Measurements from ENCODE around the gene RASGEF1C. TPM values are rescaled to one million over a fixed set of nuclear protein-coding genes. Genes with fewer than 3 reads are reported as not detected.

RASGEF1C gene
- total RNA-seq, 3 donors from 2014 or later: 0.73 TPM; not detected in 2

DNA sequence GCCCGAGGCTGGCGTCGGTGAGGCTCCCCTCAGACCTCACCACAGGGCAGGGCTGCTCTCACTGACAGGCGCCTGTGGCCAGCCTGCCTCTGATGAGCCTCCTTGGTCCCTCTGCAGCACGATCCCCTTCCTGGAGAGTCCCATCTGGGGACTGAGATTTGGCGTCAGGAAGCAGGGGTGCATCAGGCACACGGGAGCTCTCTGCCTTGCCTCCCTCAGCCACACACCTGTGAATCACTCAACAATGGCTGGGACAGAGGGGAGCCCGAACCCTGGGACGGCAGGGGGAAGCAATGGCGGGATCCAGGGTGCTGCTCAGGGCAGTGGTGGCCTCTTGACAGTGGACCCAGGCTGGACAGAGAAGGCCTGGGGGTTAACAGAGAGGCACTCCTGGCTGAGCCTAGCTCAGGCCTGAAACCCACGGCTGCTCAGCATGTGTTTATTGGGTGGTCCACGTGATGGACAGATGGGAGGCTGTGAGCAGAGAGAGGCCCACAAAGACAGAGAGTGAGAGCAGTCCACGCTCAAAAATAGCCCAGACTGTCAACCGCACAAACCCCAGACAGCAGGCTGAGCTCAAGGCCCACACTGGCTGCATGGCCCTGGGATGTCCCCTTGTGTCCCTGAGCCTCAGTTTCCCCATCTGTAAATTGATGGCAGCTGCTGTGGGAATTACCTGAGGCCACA lies 11.9 kb downstream of the RASGEF1C start:
- H3K27ac ChIP-seq: no peak overlapping the region
- intact Hi-C loops (cut with DNase I; ENCODE audit: low total_unique reads): no loop called here
- no peaks in the 10 kb centered on the region for H3K4me1 ChIP-seq
- no peaks in the 10 kb centered on the region for H3K9me3 ChIP-seq
- TF ChIP-seq POLR2AphosphoS5 (IDR thresholded peaks at IDR 0.05): no peak
- TF ChIP-seq CTCF (IDR thresholded peaks at IDR 0.05): no peak
- no peak for TF ChIP-seq POLR2A (IDR thresholded peaks at IDR 0.05)
- DNase-seq (ENCODE audit: low spot score in 2 of 2): no peak
- peaks cover 0 to 12% of the 10 kb centered on the region in 2 donors for H3K27me3 ChIP-seq
- no peak overlapping the region for H3K4me3 ChIP-seq
- H3K36me3 ChIP-seq: no peaks in the 10 kb centered on the region

GRCh38 chr5:180194410-180195345 lies 14.3 kb downstream of the RASGEF1C start:
- no peaks in the 10 kb centered on the region for H3K4me1 ChIP-seq
- H3K9me3 ChIP-seq: no peaks in the 10 kb centered on the region
- intact Hi-C loops (cut with DNase I; ENCODE audit: low total_unique reads): no loop called here
- no peak for TF ChIP-seq POLR2AphosphoS5 (IDR thresholded peaks at IDR 0.05)
- no peak for TF ChIP-seq POLR2A (IDR thresholded peaks at IDR 0.05)
- TF ChIP-seq CTCF (IDR thresholded peaks at IDR 0.05): no peak
- DNase-seq (ENCODE audit: low spot score in 2 of 2): no peak
- H3K4me3 ChIP-seq: no peak overlapping the region
- no peak overlapping the region for H3K27ac ChIP-seq
- H3K27me3 ChIP-seq: peaks cover 0 to 12% of the 10 kb centered on the region in 2 donors
- H3K36me3 ChIP-seq: no peaks in the 10 kb centered on the region

GRCh38 chr5:180193749-180194375 lies 15.1 kb downstream of the RASGEF1C start:
- intact Hi-C loops (cut with DNase I; ENCODE audit: low total_unique reads): loop anchor here (2.0 kb wide), 1 partner anchor 77 kb away; no protein-coding TSS in a partner anchor
- no peaks in the 10 kb centered on the region for H3K4me1 ChIP-seq
- H3K4me3 ChIP-seq: no peak overlapping the region
- peaks cover 0 to 8% of the 10 kb centered on the region in 2 donors for H3K27me3 ChIP-seq
- no peak for DNase-seq (ENCODE audit: low spot score in 2 of 2)
- H3K27ac ChIP-seq: no peak overlapping the region
- no peaks in the 10 kb centered on the region for H3K9me3 ChIP-seq
- H3K36me3 ChIP-seq: no peaks in the 10 kb centered on the region
- no peak for TF ChIP-seq POLR2AphosphoS5 (IDR thresholded peaks at IDR 0.05)
- no peak for TF ChIP-seq CTCF (IDR thresholded peaks at IDR 0.05)
- TF ChIP-seq POLR2A (IDR thresholded peaks at IDR 0.05): no peak

- no peaks in the 10 kb centered on the region for H3K27me3 ChIP-seq
- DNase-seq (ENCODE audit: low spot score in 2 of 2): no peak
- H3K36me3 ChIP-seq: no peaks in the 10 kb centered on the region
- H3K27ac ChIP-seq: no peak overlapping the region
- H3K9me3 ChIP-seq: peaks cover 0 to 18% of the 10 kb centered on the region in 2 donors
- H3K4me3 ChIP-seq: no peak overlapping the region
- no peak for TF ChIP-seq CTCF (IDR thresholded peaks at IDR 0.05)
- no peak for TF ChIP-seq POLR2AphosphoS5 (IDR thresholded peaks at IDR 0.05)
- no peak for TF ChIP-seq POLR2A (IDR thresholded peaks at IDR 0.05)
- intact Hi-C loops (cut with DNase I; ENCODE audit: low total_unique reads): loop anchor here (2.0 kb wide), 1 partner anchor 75 kb away; no protein-coding TSS in a partner anchor
- no peaks in the 10 kb centered on the region for H3K4me1 ChIP-seq
Observed at GRCh38 chr5:180191716-180192115, 17.3 kb downstream of the RASGEF1C start.
